A549 (cell line): ENCODE results near the gene C2orf80.

Experiments used
- CHD2 ChIP-seq: fragments of 150-350 bp; IDR thresholded peaks from 2 replicates; pipeline ENCODE4 v1.6.1; 2014; ENCODE audit warnings: low read length; ENCODE audit not compliant: partially characterized antibody
- ESRRA ChIP-seq: fragments of 150-350 bp; IDR thresholded peaks from 2 replicates; pipeline ENCODE4 v1.6.1; 2014; ENCODE audit warnings: mild to moderate bottlenecking, low read length, borderline replicate concordance
- JUN ChIP-seq, 2 experiments: fragments of >200 bp; sonication (Bioruptor Twin); formaldehyde crosslinking; IDR thresholded peaks; 2 replicates in 1 of 2; 3 replicates in 1 of 2; pipeline ENCODE4 v1.6.1; 2016 to 2017
- JUNB ChIP-seq: fragments of >200 bp; sonication (Bioruptor Twin); formaldehyde crosslinking; IDR thresholded peaks from 2 replicates; pipeline ENCODE4 v1.6.1; 2016
- MAFK ChIP-seq: fragments of 450-650 bp; IDR thresholded peaks from 2 replicates; pipeline ENCODE4 v1.6.1; 2014; ENCODE audit not compliant: partially characterized antibody
- MAZ ChIP-seq: fragments of 150-350 bp; IDR thresholded peaks from 2 replicates; pipeline ENCODE4 v1.6.1; 2014; ENCODE audit warnings: antibody characterized with exemption, low read depth, low read length, borderline replicate concordance
- NR3C1 ChIP-seq: fragments of >200 bp; sonication (Bioruptor Twin); formaldehyde crosslinking; IDR thresholded peaks from 3 replicates; pipeline ENCODE4 v1.6.1; 2017
- POLR2A ChIP-seq: IDR thresholded peaks from 2 replicates; pipeline ENCODE4 v1.6.1; 2012; ENCODE audit warnings: mild to moderate bottlenecking, low read length
- POLR2AphosphoS2 ChIP-seq: conservative IDR thresholded peaks from 2 replicates; pipeline ENCODE4 v1.6.1; 2012; ENCODE audit warnings: low read length, improper control_type of control experiment, inconsistent platforms
- RCOR1 ChIP-seq: fragments of 150-350 bp; IDR thresholded peaks from 2 replicates; pipeline ENCODE4 v1.6.1; 2014; ENCODE audit warnings: antibody characterized with exemption, low read length, low read depth
- TF ChIP-seq, protein P1 (sequence below): fragments of >200 bp; sonication (Bioruptor Twin); formaldehyde crosslinking; IDR thresholded peaks from 3 replicates; pipeline ENCODE4 v1.5.1; 2016
- TF ChIP-seq, protein P2 (sequence below): IDR thresholded peaks from 2 replicates; pipeline ENCODE4 v1.6.1; 2012

DNA sequence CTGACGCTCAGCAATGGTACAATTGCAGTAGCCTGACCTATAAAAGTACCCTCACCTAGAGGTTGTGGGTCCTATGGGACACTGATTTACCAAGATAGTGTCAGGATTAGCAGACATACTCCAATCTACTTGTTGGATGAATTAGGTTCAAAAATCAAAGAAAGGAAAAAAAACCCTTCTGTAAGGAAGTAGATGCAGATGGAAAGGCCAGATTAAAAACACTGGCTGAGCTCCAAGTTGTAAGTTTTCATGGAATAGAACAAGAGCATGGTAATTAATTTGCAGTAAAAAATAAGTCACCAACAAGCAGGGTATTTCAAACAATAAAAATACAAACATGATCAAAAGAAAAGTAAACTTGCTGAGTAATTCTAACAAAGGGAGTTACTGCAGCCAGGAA lies 38.6 kb upstream of the C2orf80 start:
- TF ChIP-seq, protein P1, sequence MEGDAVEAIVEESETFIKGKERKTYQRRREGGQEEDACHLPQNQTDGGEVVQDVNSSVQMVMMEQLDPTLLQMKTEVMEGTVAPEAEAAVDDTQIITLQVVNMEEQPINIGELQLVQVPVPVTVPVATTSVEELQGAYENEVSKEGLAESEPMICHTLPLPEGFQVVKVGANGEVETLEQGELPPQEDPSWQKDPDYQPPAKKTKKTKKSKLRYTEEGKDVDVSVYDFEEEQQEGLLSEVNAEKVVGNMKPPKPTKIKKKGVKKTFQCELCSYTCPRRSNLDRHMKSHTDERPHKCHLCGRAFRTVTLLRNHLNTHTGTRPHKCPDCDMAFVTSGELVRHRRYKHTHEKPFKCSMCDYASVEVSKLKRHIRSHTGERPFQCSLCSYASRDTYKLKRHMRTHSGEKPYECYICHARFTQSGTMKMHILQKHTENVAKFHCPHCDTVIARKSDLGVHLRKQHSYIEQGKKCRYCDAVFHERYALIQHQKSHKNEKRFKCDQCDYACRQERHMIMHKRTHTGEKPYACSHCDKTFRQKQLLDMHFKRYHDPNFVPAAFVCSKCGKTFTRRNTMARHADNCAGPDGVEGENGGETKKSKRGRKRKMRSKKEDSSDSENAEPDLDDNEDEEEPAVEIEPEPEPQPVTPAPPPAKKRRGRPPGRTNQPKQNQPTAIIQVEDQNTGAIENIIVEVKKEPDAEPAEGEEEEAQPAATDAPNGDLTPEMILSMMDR, result no peak
- no peak for TF ChIP-seq JUNB
- no peak for TF ChIP-seq POLR2A
- TF ChIP-seq NR3C1, result no peak
- TF ChIP-seq ESRRA, result no peak
- no peak for TF ChIP-seq CHD2
- no peak for TF ChIP-seq MAZ
- TF ChIP-seq RCOR1, result no peak
- no peak for TF ChIP-seq JUN (IDR thresholded peaks at IDR 0.05)
- TF ChIP-seq MAFK, result no peak
- TF ChIP-seq, protein P2, sequence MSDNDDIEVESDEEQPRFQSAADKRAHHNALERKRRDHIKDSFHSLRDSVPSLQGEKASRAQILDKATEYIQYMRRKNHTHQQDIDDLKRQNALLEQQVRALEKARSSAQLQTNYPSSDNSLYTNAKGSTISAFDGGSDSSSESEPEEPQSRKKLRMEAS, result no peak
- TF ChIP-seq POLR2AphosphoS2, result no peak
